NT2/D1 (cell line): ENCODE results near the gene GGNBP2.

ENCODE experiments used
- DNase-seq: peaks from one replicate; pipeline ENCODE4 v3.0.0-alpha.2; 2011; ENCODE audit warnings: low read depth, low spot score
- H3K27me3 ChIP-seq: 2 replicates; pipeline ENCODE4 v1.6.0; 2011; ENCODE audit warnings: mild to moderate bottlenecking; ENCODE audit not compliant: insufficient read length, insufficient read depth
- H3K36me3 ChIP-seq: 2 replicates; pipeline ENCODE4 v1.6.1; 2011; ENCODE audit warnings: mild to moderate bottlenecking, low read length, mixed read lengths; ENCODE audit not compliant: insufficient read depth, insufficient read length
- H3K4me1 ChIP-seq: 2 replicates; pipeline ENCODE4 v1.5.1; 2011; ENCODE audit not compliant: insufficient read depth, insufficient read length
- H3K4me3 ChIP-seq: 2 replicates; pipeline ENCODE4 v1.5.1; 2011; ENCODE audit warnings: low read depth; ENCODE audit not compliant: insufficient read length
- H3K9ac ChIP-seq: 2 replicates; pipeline ENCODE4 v1.6.0; 2011; ENCODE audit warnings: low read depth; ENCODE audit not compliant: insufficient read length
- H3K9me3 ChIP-seq: 2 replicates; pipeline ENCODE4 v1.5.1; 2011; ENCODE audit warnings: mild to moderate bottlenecking, low read length; ENCODE audit not compliant: insufficient read depth
- SUZ12 ChIP-seq: IDR thresholded peaks from 2 replicates; pipeline ENCODE4 v1.6.1; 2011; ENCODE audit not compliant: insufficient read length, insufficient read depth; ENCODE audit errors: extremely low read depth
- YY1 ChIP-seq: IDR thresholded peaks from 2 replicates; pipeline ENCODE4 v1.6.1; 2011; ENCODE audit not compliant: insufficient read length, insufficient read depth
- ZNF274 ChIP-seq: IDR thresholded peaks from 2 replicates; pipeline ENCODE4 v1.6.1; 2011; ENCODE audit warnings: mild to moderate bottlenecking, low read depth, low read length

GGNBP2 gene

DNA sequence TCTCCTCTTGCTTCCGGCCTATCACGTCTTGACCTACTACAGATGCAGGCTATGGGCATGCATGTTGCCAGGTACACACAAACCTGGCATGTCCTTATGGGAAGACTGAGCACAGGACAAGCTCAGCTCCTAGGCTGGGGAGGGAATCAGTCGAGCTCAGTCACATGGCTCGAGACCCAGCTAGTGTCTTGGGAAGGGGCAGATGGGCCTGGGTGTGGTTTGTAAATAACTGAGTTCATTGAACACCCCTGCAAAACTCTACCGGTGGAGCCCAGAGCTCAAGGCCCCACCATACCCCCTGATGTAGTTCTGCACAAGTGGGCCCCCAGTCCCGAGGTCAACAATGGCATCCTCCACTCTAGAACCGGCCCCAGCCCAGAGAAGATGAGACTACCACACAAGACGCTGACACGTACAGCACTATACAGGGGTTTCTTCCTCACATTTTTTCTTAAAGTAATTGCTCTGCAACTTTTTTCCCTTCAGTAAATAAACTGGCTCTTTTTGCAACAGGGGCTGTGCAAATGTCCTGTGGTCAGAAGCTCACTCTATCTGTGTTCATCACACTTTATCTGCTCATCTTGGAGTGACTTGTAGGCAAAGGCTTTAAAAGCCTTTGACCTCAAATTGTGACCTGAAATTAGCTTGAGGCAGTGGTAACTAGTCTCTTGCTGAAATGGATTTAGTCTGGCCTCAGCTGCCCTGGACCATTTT, 35.3 kb upstream of the GGNBP2 start:
- Histone ChIP-seq H3K27me3 (no peaks in the 10 kb centered on the region), H3K36me3 (peaks cover 92% of the 10 kb centered on the region), H3K4me1 (peaks cover 2% of the 10 kb centered on the region), H3K4me3 (no peak overlapping the region), H3K9ac (no peak overlapping the region), H3K9me3 (no peaks in the 10 kb centered on the region)
- TF ChIP-seq SUZ12, result no peak
- DNase-seq, result no peak

GRCh38 chr17:36510636-36511035, 34.1 kb upstream of the GGNBP2 start:
- H3K9ac ChIP-seq, result no peak overlapping the region
- no peak for TF ChIP-seq ZNF274
- TF ChIP-seq YY1, result no peak
- no peak for TF ChIP-seq SUZ12
- H3K4me3 ChIP-seq, result no peak overlapping the region
- peaks cover 2% of the 10 kb centered on the region for H3K4me1 ChIP-seq
- H3K9me3 ChIP-seq, result no peaks in the 10 kb centered on the region
- H3K27me3 ChIP-seq, result no peaks in the 10 kb centered on the region
- DNase-seq, result no peak
- peaks cover 94% of the 10 kb centered on the region for H3K36me3 ChIP-seq

- TF ChIP-seq SUZ12, result no peak
- no peak overlapping the region for H3K4me3 ChIP-seq
- no peaks in the 10 kb centered on the region for H3K27me3 ChIP-seq
- H3K4me1 ChIP-seq, result peaks cover 2% of the 10 kb centered on the region
- peaks cover 94% of the 10 kb centered on the region for H3K36me3 ChIP-seq
- no peak overlapping the region for H3K9ac ChIP-seq
- no peak for DNase-seq
- H3K9me3 ChIP-seq, result no peaks in the 10 kb centered on the region
Observed at GRCh38 chr17:36511216-36511615, 33.5 kb upstream of the GGNBP2 start.

- Histone ChIP-seq H3K27me3 (no peaks in the 10 kb centered on the region), H3K36me3 (peaks cover 89% of the 10 kb centered on the region), H3K9me3 (no peaks in the 10 kb centered on the region), H3K4me3 (no peak overlapping the region), H3K4me1 (peaks cover 2% of the 10 kb centered on the region), H3K9ac (no peak overlapping the region)
- no peak for DNase-seq
- TF ChIP-seq SUZ12, result no peak
- no peak for TF ChIP-seq ZNF274
- TF ChIP-seq YY1, result no peak
Observed at GRCh38 chr17:36512641-36513040, 32.1 kb upstream of the GGNBP2 start.

DNA sequence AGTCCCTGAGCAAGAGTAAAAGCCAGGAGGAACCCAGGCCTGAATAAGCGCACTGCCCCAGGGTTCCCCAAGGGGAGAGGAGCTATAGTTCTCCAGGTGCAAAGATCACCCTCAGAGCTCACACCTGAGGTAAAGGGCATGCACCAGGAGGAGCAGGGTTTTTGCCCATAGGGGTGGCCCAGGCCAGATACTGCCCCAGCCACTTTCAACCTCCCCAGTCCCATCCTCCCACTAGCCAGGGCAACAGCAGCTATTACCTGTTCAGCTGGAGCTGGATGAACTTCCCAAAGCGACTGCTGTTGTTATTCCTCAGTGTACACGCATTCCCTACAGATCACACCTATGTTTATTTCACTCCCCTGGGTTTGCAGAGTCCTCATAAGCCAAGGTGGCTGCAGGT, 29.9 kb upstream of the GGNBP2 start:
- no peak overlapping the region for H3K9ac ChIP-seq
- H3K4me1 ChIP-seq, result peaks cover 2% of the 10 kb centered on the region
- DNase-seq, result no peak
- H3K4me3 ChIP-seq, result no peak overlapping the region
- H3K36me3 ChIP-seq, result peaks cover 82% of the 10 kb centered on the region
- no peaks in the 10 kb centered on the region for H3K9me3 ChIP-seq
- TF ChIP-seq YY1 (no peak), ZNF274 (no peak), SUZ12 (no peak)
- H3K27me3 ChIP-seq, result no peaks in the 10 kb centered on the region

- peaks cover 2% of the 10 kb centered on the region for H3K4me1 ChIP-seq
- peaks cover 81% of the 10 kb centered on the region for H3K36me3 ChIP-seq
- H3K27me3 ChIP-seq, result no peaks in the 10 kb centered on the region
- TF ChIP-seq YY1 (no peak), SUZ12 (no peak), ZNF274 (no peak)
- no peak overlapping the region for H3K4me3 ChIP-seq
- DNase-seq, result no peak
- H3K9me3 ChIP-seq, result no peaks in the 10 kb centered on the region
- H3K9ac ChIP-seq, result no peak overlapping the region
Observed at GRCh38 chr17:36515837-36516236, 28.9 kb upstream of the GGNBP2 start.

GRCh38 chr17:36523113-36523512, 21.6 kb upstream of the GGNBP2 start:
- peaks cover 75% of the 10 kb centered on the region for H3K36me3 ChIP-seq
- H3K27me3 ChIP-seq, result no peaks in the 10 kb centered on the region
- TF ChIP-seq SUZ12 (no peak), ZNF274 (no peak), YY1 (no peak)
- H3K9ac ChIP-seq, result no peak overlapping the region
- H3K9me3 ChIP-seq, result no peaks in the 10 kb centered on the region
- DNase-seq, result no peak
- H3K4me3 ChIP-seq, result no peak overlapping the region
- no peaks in the 10 kb centered on the region for H3K4me1 ChIP-seq

GRCh38 chr17:36524428-36524876, 20.3 kb upstream of the GGNBP2 start:
- no peak for TF ChIP-seq SUZ12
- TF ChIP-seq ZNF274, result no peak
- TF ChIP-seq YY1, result no peak
- H3K9me3 ChIP-seq, result no peaks in the 10 kb centered on the region
- no peaks in the 10 kb centered on the region for H3K4me1 ChIP-seq
- no peak overlapping the region for H3K4me3 ChIP-seq
- no peak overlapping the region for H3K9ac ChIP-seq
- H3K27me3 ChIP-seq, result no peaks in the 10 kb centered on the region
- DNase-seq, result no peak
- H3K36me3 ChIP-seq, result peaks cover 83% of the 10 kb centered on the region
